GM03348 (cell line): ENCODE data around the gene SGTB.

Experiments
- DNase-seq: peaks from one replicate; pipeline ENCODE4 v3.0.0; 2012; ENCODE audit warnings: low spot score

SGTB gene

DNA sequence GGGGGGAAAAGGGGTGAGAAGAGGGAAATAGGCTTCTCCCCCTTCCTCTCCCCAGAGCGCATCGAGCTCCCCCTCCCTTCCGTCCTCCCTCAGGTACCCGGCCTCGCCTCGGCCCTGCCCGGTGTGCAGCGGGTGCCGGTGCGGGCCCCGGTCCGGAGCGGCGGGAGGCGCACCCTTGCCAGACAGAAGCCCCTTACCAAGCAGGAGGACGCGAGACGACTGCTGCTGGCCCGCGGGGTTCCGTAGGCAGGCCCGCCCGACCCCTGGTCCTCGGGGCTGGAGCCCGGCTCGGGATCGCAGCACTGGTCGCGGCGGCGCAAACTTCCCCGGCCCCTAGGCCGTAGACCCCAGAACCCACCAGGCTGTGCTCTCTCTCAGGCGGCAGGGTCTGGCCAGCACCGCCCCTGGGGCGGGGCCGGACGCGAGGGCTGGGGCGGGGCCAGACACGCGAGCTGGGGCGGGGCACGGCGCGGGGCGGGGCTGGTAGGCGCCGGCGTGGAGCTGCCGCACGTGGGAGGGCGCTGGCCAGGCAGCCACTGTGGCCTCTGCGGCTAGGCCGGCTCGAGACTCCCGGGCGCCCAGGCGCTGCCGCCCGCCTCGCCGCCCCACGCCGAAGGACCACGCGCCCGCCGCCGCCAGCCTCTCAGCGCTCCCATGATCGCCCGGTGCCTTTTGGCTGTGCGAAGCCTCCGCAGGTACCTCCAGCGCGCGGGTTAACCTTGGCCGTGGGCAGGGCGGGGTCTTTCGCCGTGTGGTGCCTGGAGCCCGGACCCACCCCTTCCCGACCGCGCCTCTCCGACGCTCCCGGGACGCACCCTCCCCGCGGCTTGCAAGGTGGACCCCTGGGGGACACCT lies at the start of gene SGTB, which contains the start of gene NLN:
TSS of gene SGTB (minus strand) at position 390 of the 855 bp plus-strand sequence. CDS start 1,302 bp downstream, outside the sequence.
TSS of gene NLN (plus strand) at position 486 of the 855 bp plus-strand sequence. CDS start at position 655, 169 bp downstream.
- peak; percentile 97 for DNase-seq

DNA sequence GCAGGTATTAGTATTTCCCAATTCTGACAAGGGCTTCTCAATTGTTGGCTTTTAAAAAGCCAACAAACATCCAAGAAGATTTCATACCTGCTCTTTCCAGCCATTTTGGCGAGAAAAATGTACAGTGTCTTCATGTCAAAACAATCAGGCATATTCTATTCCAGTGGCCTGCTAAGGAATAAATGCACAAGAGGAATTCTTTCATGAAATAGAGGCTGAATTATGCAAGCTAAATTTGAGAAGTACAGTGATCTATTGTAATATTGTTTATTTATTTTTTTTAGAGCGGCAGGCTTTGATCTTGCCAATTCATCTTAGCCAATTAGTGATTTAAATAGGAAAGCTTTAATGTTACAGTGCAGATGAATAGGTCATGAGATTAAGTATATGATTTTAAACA lies 49.4 kb upstream of the SGTB start:
- no peak for DNase-seq

- DNase-seq = peak; percentile 74
Observed at GRCh38 chr5:65769539-65769938, 47.6 kb upstream of the SGTB start.

DNA sequence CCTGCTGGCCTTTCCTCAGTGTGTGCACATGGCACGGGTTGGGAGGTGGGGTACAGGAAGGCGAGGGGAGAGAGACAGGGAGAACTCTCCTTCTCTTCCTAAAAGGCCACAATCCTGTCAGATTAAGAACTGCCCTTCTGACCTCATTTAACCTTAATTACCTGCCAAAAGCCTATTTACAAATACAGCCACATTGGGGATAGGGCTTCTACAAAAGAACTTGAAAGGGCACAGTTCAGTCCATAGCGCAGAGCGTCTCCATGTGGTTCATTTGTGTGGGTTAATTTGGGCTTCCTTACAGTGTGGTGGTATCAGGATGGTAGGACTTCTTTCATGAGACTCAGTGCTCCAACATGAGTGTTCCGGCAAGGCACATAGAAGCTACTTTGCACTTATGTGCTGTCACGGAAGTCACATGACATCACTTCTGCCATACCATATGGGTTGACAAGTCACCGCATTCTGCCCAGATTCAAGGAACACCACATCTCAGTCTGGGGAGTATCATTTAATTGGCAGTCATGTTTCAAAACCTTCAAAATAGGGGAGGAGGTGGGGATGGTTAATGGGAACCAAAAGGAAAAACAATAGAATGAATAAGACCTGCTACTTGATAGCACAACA lies 46.9 kb upstream of the SGTB start:
- no peak for DNase-seq

DNA sequence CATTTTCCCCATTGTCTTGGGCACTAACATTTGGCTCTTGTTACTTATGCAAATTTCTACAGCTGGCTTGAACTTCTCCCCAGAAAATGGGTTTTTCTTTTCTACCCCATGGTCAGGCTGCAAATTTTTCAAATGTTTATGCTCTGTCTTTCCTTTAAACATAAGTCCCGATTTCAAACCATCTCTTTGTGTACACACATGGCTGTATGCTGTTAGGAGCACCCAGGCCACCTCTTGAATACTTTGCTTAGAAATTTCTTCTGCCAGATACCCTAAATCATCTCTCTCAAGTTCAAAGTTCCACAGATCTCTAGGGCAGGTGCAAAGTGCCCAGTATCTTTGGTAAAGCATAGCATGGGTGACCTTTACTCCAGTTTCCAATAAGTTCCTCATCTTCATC lies 45.7 kb upstream of the SGTB start:
- no peak for DNase-seq

DNA sequence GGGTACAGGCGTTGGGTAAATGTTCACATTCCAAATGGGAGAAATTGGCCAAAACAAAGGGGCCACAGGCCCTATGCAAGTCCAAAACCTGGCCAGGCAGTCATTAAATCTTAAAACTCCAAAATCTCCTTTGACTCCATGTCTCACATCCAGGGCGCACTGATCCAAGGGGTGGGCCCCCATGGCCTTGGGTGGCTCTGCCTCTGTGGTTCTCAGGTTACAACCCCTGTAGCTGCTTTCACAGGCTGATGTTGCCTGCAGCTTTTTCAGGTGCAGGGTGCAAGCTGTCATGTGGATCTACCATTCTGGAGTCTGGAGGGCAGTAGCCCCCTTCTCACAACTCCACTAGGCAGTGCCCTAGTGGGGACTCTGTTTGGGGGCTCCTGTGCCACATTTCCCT lies 44.9 kb upstream of the SGTB start:
- DNase-seq = no peak

DNA sequence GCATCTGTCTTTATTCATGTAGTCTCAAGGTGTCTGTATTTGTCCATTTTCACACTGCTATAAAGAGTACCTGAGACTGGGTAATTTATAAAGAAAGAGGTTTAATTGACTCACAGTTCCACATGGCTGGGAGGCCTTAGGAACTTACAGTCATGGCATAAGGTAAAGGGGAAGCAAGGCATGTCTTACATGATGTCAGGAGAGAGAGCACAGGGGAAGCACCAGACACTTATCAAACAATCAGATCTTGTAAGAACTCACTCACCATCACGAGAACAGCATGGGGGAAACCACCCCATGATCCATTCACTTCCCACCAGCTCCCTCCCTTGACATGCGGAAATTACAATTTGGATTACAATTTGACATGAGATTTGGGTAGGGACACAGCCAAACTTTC lies 44.3 kb upstream of the SGTB start:
- DNase-seq = no peak

GRCh38 chr5:65765582-65765981 lies 43.7 kb upstream of the SGTB start:
- DNase-seq = no peak

- DNase-seq = no peak
Observed at GRCh38 chr5:65762234-65762633, 40.3 kb upstream of the SGTB start.

- DNase-seq = peak; percentile 62
Observed at GRCh38 chr5:65760504-65761275, 38.8 kb upstream of the SGTB start.

GRCh38 chr5:65758546-65759144 lies 36.7 kb upstream of the SGTB start:
- DNase-seq = no peak

- no peak for DNase-seq
Observed at GRCh38 chr5:65753189-65753588, 31.3 kb upstream of the SGTB start.

DNA sequence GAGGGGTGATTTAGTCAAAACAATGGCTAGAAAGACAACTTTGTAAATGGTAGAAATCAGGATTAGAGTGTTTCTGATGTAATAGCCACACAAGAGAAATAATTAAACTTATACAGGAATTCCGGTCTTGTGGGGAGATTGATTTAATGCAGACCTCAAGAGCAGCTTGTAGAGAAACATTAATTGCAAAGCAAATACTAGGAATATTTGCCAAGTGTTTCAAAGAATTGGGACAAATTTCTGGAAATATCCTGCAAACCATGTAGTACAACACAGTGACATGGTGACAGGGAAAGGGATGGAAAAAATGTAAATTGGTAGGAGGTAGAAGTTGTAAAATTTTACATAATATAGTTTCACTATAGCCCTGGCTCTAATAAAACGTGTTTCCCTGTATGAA lies 29.0 kb upstream of the SGTB start:
- DNase-seq = no peak

GRCh38 chr5:65749956-65750355 lies 28.0 kb upstream of the SGTB start:
- DNase-seq = no peak

DNA sequence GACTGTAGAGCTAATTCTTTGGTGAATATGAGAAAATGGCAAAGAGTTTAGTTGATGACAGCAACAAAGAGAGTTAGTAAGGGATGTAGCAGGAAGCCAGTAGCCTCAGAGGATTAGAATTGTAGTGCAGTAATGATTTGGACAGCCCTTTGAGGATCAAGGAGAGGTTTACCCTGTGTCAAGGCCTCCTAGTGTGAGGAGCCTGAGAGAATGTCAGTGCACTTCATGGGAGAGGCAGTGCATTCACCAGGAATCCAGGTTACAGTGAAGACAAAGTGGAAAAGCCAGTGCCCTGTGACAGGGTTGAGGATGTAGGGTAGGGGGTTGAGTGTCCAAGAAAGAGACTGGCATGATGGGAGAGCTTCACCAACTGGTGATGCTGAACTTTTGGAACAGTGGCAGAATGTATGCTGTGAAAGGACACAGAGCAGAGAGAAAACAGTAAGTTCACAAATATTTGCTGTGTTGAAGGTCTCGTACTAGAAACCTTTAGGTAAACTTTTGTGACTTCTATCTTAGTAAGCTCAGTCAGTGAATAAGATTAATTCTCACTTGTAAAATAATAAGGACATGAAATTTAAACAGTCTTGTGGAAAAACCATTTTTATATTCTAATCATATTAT lies 27.4 kb upstream of the SGTB start:
- DNase-seq = no peak

DNA sequence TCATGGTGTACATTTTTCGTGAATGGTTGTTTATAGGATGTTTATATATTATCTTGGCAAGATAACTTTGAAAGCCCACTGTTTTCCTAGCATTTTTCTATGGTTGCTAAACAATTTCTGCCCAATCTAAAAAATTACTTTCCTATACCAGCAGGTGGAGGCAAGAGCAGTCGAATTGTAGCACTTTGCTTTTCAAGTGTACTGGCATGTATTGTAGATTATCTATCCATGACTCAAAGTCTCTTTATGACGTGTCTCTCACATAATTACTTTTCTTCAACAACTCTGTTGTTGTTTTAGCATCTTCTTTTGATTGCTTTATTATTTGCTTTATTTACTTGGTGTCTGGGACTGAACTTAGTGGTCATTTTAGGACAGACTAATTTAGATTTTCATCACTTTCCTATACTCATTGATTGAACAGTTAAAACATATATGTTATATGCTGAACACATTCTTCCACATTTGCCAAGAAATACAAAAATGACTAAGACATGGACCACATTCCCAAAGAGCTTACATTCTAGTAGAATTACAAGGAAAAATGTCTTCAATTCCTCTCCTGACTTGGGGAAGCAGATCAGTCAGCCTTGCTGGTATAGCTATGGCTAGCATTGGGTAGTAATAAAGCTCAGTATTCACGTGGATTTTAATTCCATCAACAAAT lies 20.8 kb upstream of the SGTB start:
- DNase-seq = peak; percentile 70

- no peak for DNase-seq
Observed at GRCh38 chr5:65739162-65739561, 17.3 kb upstream of the SGTB start.

GRCh38 chr5:65738305-65738704 lies 16.4 kb upstream of the SGTB start:
- no peak for DNase-seq

- DNase-seq = no peak
Observed at GRCh38 chr5:65737842-65738241, 15.9 kb upstream of the SGTB start.

DNA sequence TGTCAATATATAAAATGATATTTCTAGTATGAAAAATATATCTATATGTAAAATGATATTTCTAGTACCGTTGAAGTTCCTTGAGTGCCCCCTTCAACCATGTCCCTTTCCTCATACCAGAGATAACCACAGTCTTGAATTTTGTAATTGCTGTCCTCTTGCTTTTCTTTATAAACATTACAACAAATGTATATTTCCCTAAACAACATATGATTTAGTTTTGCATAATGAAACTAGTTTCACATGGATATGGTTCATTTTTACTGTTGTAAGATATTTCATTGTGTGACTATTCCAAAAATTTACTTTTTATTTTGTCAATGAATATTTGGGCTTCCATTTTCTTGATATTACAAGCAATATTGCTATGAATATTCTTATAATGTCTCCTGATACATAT lies 14.1 kb upstream of the SGTB start:
- DNase-seq = no peak

DNA sequence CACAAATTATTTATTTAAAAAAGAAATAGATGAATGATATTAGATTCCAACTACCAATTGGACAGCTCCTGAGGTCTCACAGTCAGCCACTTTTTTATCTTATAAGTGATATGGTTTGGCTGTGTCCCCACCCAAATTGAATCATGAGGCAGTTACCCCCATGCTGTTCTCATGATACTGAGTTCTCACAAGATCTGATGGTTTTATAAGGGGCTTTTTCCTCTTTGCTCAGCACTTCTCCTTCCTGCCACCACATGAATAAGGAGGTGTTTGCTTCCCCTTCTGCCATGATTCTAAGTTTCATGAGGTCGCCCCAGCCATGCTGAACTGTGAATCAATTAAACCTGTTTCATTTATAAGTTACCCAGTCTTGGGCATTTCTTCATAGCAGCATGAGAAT lies 13.0 kb upstream of the SGTB start:
- DNase-seq = no peak
